T-helper 22 cell (primary cell): ENCODE measurements around the gene HSF5.
A peak's percentile ranks its signal among the peaks of the same experiment; 100 is the strongest.

Experiments used
- DNase-seq: peaks from one replicate; pipeline ENCODE4 v3.0.0-alpha.2; 2020; ENCODE audit warnings: low read depth

The HSF5 gene

DNA sequence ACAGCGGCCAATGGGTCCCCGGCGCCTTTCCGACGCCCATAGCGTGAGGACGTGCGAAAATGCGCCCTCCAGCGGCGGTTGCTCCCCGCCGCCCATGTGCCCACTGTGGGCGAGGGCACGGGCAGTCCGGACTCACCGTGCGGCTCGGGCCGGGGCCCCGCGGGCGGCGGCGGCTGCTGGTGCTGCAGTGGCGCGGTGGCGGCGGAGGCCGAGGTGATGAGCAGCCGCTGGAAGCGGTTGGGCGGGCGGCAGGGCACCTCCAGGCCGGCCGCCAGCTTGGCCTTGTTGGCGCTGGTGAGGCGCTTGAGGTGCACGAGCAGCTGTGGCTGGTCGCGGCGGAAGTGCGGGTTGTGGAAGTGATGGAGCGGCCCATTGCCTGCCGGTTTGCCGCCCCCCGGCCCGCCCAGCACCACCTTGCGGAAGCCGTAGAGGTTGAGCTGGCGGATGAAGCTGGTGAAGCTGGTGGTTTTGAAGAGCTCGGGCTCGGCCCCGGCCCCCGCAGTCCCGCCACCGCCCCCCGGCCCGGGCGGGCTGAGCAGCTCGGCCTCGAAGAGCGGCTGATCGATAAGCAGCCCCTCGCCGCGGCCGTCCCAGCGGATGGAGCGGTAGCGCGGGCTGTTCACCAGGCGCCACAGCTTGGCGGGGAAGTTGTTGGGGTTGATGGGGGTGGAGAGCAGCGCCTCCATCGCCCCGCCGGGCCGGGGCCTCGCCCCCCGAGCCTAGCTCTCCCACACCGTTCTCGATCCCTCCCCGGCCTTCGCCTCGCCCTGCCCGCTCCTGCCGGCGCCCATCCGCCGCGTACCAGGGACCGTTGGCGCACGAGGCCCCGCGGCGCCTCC lies at the start of gene HSF5:
Gene HSF5 (minus strand): TSS at position 820 of the 839 bp plus-strand sequence. CDS start 134 bp downstream, at position 686.
- peak; percentile 50 for DNase-seq

- DNase-seq = no peak
Measured at GRCh38 chr17:58537266-58537665, 49.1 kb upstream of the HSF5 start.

DNA sequence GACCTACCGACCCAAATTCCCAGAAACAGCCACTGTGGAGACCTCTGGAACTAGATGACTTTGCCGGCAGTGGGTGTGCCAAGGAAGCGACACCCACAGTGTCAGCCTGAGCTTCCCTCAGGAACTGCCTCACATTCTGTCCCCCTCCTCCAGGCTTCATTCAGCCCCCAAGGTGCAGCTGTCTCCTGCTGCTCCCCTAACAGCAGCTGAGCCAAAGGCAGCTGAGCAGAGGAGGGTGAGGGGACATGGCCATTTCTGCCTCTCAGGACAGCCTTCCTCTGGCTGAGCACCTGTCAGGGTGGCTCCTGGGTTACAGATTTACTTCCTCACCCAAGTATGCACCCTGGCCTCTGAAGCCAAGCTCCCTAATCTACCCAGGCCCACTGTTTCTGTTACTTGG lies 48.3 kb upstream of the HSF5 start:
- DNase-seq = no peak

DNA sequence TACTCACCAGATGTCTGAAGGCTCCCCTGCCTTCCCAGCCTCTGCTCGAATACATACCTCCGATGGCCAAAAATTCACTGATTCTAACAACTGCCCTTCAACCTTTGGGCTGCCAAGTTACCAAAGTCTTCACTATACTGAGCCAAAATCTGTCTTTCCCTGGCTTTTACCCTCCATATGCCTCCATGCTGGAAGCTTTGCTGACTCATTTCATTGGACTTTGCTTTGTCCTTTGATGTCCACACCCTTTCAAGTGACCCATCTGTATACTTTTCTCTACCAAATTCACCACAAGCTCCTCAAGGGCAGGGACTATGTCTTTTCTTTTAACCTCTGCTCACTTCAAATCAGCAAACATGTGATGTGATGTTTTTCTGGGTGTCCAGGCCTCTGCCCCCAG lies 47.2 kb upstream of the HSF5 start:
- no peak for DNase-seq

GRCh38 chr17:58534901-58535421 lies 46.8 kb upstream of the HSF5 start:
- no peak for DNase-seq

DNA sequence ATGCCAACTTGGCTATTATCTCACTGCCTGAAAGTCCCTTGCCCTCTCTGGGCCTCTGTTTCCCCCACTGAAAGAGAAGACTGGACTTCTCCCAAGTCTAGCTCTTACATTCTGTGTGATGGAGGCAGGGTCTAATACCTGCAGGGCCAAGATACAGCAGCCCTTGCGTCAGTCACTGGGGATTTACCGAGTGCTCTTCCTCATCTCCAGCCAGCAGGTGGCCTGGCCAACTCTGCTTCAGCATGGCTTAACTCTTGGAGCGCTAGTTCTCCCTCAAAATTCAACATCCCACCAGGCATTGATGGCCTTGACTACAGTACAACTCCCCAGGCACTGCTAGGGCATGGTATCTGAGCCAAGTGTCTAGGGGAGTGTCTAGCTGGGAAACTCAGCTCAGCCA lies 46.1 kb upstream of the HSF5 start:
- no peak for DNase-seq

DNA sequence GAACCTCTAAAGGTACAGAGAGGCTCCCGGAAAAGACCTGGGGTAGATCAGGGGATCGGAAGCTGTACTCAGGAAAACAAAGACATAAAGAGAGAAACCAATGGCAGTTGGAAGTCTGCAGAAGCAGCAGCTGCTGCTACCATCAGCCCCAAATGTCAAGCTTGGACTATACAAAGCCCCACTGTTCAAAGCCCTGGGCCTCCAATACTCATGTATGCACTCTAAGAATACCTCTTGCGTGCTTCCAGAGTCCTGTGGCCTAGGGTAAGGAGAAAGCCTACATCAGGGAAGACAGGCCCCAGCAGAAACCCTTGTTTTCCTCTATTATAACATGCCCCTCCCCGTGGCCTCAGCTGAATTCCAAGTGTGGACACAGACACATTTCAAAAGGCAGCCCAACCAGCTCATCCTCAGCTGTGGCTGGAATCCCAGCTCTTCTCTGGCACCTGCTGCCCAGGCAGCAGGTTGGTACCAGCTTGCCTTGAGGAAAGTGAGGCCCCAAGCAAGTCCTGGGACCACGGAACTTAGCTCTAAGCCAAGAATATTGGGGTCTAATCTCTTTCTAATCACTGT lies 45.5 kb upstream of the HSF5 start:
- DNase-seq = no peak

GRCh38 chr17:58532555-58532951 lies 44.3 kb upstream of the HSF5 start:
- no peak for DNase-seq

DNA sequence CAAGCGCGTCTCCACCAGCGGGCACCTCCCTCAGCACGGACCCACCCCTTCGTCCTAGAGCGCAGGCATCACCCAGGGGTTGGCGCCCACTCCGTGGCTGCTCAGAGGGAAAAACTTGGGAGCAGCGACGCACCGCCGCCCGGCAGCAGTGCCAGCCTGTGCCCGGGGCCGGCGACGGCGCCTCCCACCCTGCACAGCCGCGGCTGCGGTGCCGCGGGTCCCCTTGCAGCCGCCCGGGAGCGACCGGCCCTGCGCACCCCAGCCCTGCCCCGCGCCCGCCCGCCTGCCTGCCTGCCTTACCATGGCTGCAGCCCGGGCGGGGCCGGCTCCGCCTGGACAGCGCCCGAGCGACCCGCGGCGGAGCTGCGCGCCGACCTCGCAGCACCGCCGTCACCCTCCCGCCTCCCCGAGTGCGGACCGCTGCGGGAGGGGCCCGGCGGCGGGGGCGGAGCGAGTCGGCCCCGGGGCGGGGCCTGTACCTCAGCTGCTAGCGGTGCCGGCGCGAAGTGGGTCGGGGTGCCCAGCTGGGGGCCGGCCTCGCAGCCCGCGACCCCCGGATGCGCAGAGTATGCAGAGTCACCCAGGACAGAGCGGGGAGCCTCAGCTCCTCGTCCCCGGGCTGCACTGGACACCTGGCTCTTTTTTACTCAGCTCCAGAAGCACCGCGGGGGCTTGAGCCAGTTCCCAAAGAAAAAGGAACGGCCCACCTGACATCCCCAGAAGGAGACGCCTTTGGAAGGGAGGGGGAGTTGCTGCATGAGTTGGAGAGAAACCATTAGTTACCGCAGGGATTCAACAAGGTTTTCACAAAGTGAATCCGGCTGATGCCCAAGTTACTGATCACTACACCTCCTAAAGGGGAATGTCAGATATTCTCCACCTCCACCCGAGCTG lies 43.7 kb upstream of the HSF5 start:
- peak; percentile 41 for DNase-seq

DNA sequence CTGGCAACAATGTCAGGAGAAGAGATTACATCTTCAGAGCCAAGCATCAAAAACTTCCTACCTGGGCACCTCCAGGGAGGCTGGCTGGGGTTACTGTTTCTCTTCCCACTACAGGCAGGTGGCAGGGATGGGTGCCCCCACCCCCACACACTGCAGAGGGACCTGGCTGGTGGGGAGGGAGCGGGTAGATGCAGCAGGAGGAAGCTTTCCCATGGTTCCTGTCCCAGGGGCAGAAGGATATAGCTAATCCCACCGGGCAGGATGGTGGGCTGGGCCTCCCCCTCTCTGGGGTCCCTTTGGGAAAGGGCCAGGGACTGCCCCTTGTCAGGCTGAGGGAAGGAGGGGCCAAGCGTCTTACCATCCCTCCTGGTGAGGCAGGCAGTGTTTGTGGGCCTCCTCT lies 42.9 kb upstream of the HSF5 start:
- DNase-seq = no peak

GRCh38 chr17:58530655-58531054 lies 42.4 kb upstream of the HSF5 start:
- no peak for DNase-seq

DNA sequence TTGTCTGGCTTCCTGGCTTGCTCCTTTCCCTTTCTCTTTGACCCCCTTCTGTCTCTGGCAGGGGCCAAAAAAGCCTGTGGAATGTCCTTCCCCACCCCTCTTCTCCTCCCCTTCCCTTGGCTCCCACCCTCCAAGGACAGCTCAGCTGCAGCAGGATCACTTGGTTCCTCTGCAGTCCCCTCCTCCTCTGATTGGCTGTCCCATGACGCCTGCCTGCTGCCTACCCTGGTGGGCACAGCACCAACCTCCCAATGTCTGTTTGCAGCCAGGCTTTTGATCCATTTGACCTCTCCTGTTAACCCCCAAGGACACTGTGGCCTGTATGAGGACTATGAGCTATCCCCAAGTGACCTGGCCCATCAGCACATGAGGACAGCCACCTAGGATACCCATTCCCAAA lies 41.1 kb upstream of the HSF5 start:
- no peak for DNase-seq

DNA sequence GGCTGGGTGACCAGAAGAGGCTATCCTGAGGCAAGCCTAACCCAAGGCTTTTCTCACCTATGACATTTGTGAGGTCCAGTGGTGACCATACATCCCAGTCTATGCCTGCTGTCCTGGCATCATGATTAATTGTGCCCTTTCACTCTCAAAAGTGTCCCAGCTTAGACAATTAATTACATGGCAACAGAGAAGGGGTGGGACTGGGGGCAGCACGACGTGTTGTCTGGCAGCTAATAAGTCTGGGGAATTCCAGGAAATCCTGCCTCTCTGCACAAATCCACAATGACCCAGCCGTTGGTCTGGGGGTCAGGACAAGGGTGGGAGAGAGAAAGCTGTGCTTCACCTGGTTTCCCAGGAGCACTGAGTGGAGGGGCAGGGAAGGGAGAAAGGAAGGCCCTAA lies 40.2 kb upstream of the HSF5 start:
- no peak for DNase-seq

DNA sequence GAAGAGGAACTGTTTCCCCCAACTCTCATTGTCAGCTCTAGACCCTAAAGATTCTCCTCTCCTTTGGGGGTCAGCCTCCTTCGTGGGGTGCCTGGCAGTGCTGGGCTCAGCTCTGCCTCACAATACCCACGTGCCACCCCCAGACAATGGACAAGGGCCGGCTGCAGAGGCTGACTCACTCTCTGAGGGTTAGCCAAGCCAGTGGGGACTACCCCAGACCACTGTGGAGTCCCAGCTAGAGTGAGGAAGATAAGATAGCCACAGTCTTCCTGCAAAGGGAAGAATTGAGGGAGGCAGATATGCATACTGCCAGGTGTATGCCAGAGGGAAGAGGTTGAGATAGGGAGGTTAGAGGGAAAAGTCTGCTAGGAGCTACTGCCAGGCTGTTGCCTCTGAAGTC lies 39.7 kb upstream of the HSF5 start:
- DNase-seq = no peak

DNA sequence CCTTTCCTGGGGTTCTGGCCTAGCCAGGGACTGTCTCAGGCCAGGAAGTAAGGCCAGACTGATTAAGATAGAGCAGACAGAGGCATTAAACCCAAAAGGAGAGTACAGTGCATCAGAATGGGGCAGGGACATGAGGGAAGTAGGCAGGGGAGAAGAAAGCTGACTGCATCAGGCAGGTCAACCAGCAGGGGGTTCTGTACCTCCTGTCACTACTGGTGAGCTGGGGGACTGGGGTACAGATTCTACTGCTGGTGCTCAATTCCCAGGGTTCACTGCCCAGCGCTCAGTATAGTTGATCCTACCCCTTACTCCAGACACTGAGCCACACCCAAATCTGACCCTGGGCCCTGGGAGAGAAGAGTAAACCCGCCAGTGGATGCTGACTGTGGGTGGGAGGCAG lies 39.1 kb upstream of the HSF5 start:
- no peak for DNase-seq

DNA sequence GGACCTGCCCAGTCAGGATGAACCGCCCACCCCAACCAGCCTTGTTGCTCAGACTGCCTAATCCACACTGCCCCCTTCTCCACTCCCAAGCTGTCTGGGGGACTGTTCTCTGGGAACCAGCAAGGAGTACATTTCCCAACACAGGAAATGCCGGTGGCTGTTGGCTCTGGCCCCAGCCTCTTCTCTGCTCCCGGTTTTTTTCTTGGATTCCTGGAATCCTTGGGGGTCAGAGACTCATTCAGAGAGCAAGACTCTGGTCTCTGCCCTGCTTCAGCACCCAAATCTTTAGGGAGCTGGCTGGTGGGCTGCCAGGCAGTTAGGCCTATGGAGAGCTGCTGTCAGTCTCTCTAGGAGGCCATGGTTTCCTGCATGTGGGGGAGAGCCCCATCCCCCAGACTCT lies 37.0 kb upstream of the HSF5 start:
- DNase-seq = no peak

DNA sequence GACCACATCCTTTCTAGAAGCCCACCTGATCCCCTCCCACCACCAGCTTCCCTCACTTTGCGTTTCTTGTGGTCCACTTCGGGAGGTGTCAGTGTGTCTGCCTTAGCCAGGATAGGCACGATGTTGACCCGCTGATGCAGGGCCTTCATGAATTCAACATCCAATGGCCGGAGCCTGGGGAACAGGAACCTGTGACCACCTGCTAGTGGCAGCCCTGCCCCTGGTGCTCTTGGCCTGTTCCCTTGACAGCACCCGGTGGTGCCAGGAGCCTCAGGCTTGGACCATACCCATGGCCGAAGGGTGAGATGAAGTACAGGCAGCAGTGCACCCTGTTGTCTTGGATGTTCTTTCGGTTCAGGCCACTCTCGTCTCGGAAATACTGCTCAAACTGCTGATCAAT lies 33.5 kb upstream of the HSF5 start:
- no peak for DNase-seq

GRCh38 chr17:58520843-58521430 lies 32.7 kb upstream of the HSF5 start:
- no peak for DNase-seq

DNA sequence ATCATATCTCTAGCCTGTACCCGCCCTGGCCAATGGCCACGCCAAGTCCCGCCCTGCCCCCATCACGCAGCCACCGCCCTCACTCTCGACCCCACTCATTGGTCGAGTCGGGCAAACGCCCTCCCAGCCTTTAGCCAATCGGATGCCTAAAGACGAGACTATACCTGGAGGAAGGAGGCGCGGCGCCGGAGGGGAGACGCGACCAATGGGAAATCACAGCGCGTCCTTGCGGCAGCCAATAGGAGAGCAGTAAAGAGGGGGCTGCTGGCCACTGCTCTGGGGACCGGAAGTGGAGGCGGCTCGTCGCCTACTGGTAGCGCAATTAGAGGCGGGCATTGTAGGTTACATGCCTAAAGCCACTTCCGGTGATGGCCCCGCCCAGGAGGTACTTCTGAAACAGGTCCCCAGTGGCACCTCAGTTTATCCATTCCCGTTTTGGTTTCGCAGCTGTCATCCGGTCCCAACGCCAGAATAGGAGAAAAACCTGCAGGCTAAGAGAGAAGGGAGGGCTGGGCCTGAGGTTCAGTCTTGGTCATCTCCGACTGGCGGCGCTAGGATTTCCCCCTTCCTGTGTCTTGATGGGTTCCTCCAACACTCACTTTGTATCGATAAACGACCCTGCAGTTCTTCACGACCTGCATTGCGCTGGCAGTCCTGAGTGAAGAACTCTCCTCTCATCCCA lies 29.9 kb upstream of the HSF5 start:
- DNase-seq = peak; percentile 100

DNA sequence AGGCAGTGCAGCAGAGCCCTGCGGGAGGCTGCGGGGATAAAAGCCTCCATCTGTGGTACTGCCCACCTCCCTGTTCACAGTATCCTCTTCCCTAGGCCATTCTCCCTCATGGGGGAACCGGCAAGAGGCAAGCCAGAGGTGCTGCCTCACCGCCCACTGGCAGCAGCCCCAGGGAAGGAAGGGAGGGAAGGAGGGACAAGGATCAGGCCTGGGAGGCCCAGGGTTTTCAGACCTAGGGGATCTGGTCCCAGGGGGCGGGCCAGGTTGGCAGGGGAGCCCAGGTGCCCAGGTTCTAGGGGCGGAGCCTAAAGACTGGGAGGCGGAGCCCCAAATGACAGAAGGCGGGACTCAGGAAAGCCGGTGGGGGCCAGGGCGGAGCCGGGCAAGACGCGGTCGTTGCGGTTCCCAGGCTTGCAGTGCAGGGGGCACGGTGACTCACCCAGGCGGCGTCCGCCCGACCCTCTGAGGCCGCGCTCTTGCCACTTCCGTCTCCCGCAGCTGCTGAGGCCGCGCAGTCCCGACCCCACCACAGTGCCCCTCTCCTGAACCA lies 29.2 kb upstream of the HSF5 start:
- no peak for DNase-seq

- no peak for DNase-seq
Measured at GRCh38 chr17:58516644-58517377, 28.6 kb upstream of the HSF5 start.
